Upper lobe of left lung (tissue), 6 donors: ENCODE data around the gene CASR. TPM values are rescaled to one million over a fixed set of nuclear protein-coding genes. Genes with fewer than 3 reads are reported as not detected.

ENCODE experiments used
- ATAC-seq, 2 donors: fragments of 200-7000 bp; cut with Tn5 transposase; one replicate each; pipeline ENCODE4 v1.9.1; 2022; ENCODE audit warnings: mild to moderate bottlenecking in 2 of 2, moderate library complexity in 2 of 2; ENCODE audit not compliant: low FRiP score in 2 of 2
- DNase-seq, 2 donors: peaks; one replicate each; pipeline ENCODE4 v3.0.0-alpha.2; 2019 to 2020
- H3K27ac ChIP-seq, 4 donors: fragments of 200-600 bp; sonication (generic); one replicate each; pipeline ENCODE4 v1.5.1; 2016 to 2019
- H3K27me3 ChIP-seq, 4 donors: fragments of 200-600 bp; sonication (generic); one replicate each; pipeline ENCODE4 v1.5.1; 2017 to 2019
- H3K36me3 ChIP-seq, 4 donors: fragments of 200-600 bp; sonication (generic); one replicate each; pipeline ENCODE4 v1.5.1; 2016 to 2019
- H3K4me1 ChIP-seq, 4 donors: fragments of 200-600 bp; sonication (generic); one replicate each; pipeline ENCODE4 v1.5.1; 2018 to 2019
- H3K4me3 ChIP-seq, 4 donors: fragments of 200-600 bp; sonication (generic); one replicate each; pipeline ENCODE4 v1.5.1; 2017 to 2019; ENCODE audit warnings: mild to moderate bottlenecking in 2 of 4, moderate library complexity in 1 of 4
- H3K9me3 ChIP-seq, 4 donors: fragments of 200-600 bp; sonication (generic); one replicate each; pipeline ENCODE4 v1.5.1; 2018 to 2019
- EP300 ChIP-seq, 4 donors: sonication (generic); formaldehyde crosslinking; IDR thresholded peaks; one replicate each; pipeline ENCODE4 v1.5.1; 2017; ENCODE audit warnings: antibody characterized with exemption in 4 of 4, control low read depth in 2 of 4
- POLR2A ChIP-seq, 4 donors: fragments of 450-650 bp; IDR thresholded peaks; one replicate each; pipeline ENCODE4 v1.5.1; 2016 to 2017; ENCODE audit warnings: antibody characterized with exemption in 4 of 4, mild to moderate bottlenecking in 2 of 4
- POLR2AphosphoS5 ChIP-seq, 2 donors: sonication (generic); formaldehyde crosslinking; IDR thresholded peaks; one replicate each; pipeline ENCODE4 v1.5.1; 2017; ENCODE audit warnings: antibody characterized with exemption in 2 of 2
- WGBS, 2 donors: methylation state at CpG; one replicate each; pipeline ENCODE4 v1.1.5; 2017 to 2018; 5-methylcytosine and 5-hydroxymethylcytosine counted together
- total RNA-seq, 6 donors: library from RNA; depleted of rRNA in 4 of 6; stranded (reverse); fragments of >200 nt in 4 of 6; gene quantifications; one replicate each; pipeline versions ENCODE4 v1.1.0 to v1.2.1, GENCODE V29; 2016 to 2021
- TF ChIP-seq, protein P1 (sequence below), 6 experiments: fragments of 450-650 bp in 4 of 6; fragments of 200-600 bp in 2 of 6; sonication (generic) in 2 of 6; IDR thresholded peaks; one replicate each; pipeline ENCODE4 v1.5.1; 2016 to 2019; ENCODE audit warnings: antibody characterized with exemption in 6 of 6
- donor health status: DM: no; HTN: no; CAD: no; lungs with moderate emphysema.
- donor health status: DM: no; HTN: yes; CAD: no; lungs with severe emphysema.

The CASR gene
- total RNA-seq, 6 donors from 2014 or later, result 0.10 TPM; not detected in 5

DNA sequence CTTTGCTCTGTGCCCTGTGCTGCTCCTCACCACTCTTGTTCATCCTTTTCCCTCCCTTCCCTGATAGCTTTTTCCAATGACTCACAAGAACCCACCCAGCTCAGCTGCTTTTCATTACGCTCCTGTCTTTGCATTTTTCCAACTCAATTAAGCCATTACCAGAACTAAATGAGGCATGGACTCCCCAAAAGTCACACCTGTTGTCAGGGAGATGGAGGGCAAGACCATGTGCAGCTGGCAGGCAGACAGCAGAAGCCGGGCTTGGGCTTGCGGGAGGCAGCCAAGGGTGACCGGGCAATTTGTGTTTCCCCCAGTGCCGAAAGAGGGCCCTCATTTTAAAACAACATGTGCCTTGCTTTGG, 64.3 kb downstream of the CASR start:
- no peaks in the 10 kb centered on the region for H3K4me1 ChIP-seq
- TF ChIP-seq EP300 (IDR thresholded peaks at IDR 0.05) (no peak), POLR2A (IDR thresholded peaks at IDR 0.05) (no peak), POLR2AphosphoS5 (IDR thresholded peaks at IDR 0.05) (no peak)
- H3K36me3 ChIP-seq, result no peaks in the 10 kb centered on the region
- H3K27ac ChIP-seq, result peak overlapping the region; percentile 25 to 74 (median 71)
- no peaks in the 10 kb centered on the region for H3K27me3 ChIP-seq
- ATAC-seq (no peak), DNase-seq (peak in 1 of 2 donors; percentile 21)
- WGBS, 2 donors, result 76 to 81% methylated on average over 5 of the region's 5 CpGs
- H3K9me3 ChIP-seq, result no peaks in the 10 kb centered on the region
- H3K4me3 ChIP-seq, result no peak overlapping the region

DNA sequence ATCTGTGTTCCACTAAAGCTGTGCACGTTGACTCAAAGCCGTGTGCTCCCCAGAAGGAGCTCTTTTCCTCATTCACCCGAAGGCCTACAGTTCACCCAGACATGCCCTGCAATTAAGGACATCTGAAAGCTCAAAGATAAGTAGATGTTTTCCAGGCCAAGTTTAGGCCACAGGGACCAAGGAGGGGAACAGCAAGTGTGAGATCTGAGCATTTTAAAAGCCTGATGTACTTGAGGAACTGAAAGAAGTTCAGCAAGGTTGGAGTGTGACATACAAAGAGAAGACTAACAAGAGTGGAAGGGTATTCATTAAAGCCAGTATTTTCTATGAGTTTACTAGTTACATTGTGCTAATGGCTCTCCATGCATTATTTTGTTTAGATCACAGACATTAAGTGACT, 68.0 kb downstream of the CASR start:
- no peaks in the 10 kb centered on the region for H3K36me3 ChIP-seq
- H3K27ac ChIP-seq, result no peak overlapping the region
- no peak for ATAC-seq
- H3K4me1 ChIP-seq, result peaks cover 0 to 7% (median 2%) of the 10 kb centered on the region in 4 donors
- no peaks in the 10 kb centered on the region for H3K9me3 ChIP-seq
- H3K4me3 ChIP-seq, result no peak overlapping the region
- H3K27me3 ChIP-seq, result no peaks in the 10 kb centered on the region
- no peak for TF ChIP-seq POLR2A (IDR thresholded peaks at IDR 0.05)
- no peak for TF ChIP-seq EP300 (IDR thresholded peaks at IDR 0.05)
- TF ChIP-seq, protein P1, sequence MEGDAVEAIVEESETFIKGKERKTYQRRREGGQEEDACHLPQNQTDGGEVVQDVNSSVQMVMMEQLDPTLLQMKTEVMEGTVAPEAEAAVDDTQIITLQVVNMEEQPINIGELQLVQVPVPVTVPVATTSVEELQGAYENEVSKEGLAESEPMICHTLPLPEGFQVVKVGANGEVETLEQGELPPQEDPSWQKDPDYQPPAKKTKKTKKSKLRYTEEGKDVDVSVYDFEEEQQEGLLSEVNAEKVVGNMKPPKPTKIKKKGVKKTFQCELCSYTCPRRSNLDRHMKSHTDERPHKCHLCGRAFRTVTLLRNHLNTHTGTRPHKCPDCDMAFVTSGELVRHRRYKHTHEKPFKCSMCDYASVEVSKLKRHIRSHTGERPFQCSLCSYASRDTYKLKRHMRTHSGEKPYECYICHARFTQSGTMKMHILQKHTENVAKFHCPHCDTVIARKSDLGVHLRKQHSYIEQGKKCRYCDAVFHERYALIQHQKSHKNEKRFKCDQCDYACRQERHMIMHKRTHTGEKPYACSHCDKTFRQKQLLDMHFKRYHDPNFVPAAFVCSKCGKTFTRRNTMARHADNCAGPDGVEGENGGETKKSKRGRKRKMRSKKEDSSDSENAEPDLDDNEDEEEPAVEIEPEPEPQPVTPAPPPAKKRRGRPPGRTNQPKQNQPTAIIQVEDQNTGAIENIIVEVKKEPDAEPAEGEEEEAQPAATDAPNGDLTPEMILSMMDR (IDR thresholded peaks at IDR 0.05), result no peak
- no peak for TF ChIP-seq POLR2AphosphoS5 (IDR thresholded peaks at IDR 0.05)
- no peak for DNase-seq
- 56 to 72% methylated on average over 3 of the region's 3 CpGs for WGBS, 2 donors

DNA sequence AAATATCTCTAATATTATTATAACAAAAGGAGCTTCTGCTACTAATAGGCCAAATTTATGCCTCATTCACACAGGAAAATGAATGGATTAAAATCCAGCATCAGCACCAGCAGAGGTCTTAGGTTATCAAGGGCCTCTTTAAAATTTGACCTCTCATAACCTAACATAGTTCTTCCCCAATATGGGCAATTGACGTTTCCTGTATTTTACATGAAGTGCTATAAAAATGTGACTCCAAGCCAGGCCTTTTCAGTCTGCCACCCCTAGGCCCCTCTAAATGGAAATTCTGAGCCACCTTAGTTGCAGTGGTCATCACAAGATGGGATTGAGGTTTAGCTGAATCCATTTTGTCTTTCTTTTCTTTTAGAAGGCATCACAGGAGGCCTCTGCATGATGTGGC, 70.1 kb downstream of the CASR start:
- ATAC-seq (no peak), DNase-seq (no peak)
- TF ChIP-seq POLR2A (IDR thresholded peaks at IDR 0.05), result no peak
- TF ChIP-seq EP300 (IDR thresholded peaks at IDR 0.05), result no peak
- no peak for TF ChIP-seq POLR2AphosphoS5 (IDR thresholded peaks at IDR 0.05)
- TF ChIP-seq, protein P1 (IDR thresholded peaks at IDR 0.05), result no peak
- Histone ChIP-seq H3K36me3 (no peaks in the 10 kb centered on the region), H3K4me3 (no peak overlapping the region), H3K27me3 (no peaks in the 10 kb centered on the region), H3K4me1 (peaks cover 0 to 12% (median 2%) of the 10 kb centered on the region in 4 donors), H3K27ac (no peak overlapping the region), H3K9me3 (no peaks in the 10 kb centered on the region)
- 50% methylated on average over 1 of the region's 1 CpG for WGBS, 2 donors

DNA sequence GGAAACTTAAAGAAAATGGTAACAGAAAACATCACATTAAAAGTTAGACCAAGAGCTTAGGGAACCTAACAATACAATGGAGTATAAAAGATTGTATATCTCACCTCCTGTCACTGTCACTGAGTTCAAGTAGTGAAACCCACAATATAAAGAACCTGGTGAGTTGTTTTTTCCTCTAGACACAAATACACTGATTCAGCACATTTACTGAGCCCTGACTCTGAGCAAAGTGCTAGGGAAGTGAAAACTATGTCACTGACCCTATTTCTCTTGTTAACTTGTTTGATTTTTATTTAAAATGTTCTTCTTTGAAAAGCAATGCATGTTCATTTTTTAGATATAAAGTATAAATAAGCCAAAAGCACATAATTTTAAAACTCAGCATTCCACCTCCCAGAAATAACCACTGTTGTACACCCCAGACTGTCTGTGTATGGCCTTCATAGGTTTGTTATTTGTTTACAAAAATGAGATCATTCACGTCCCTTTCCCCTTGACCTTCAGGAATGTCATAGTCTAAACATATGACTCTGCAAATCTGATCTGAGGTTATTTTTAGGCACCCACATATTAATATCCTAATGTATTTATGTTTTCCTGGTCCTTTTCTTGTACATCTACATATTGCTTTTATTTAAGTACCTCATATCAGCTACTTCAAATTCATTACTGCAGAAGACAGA, 72.4 kb downstream of the CASR start:
- ATAC-seq (peak in 1 of 2 donors; percentile 56), DNase-seq (no peak)
- H3K36me3 ChIP-seq, result no peaks in the 10 kb centered on the region
- peaks cover 0 to 12% (median 2%) of the 10 kb centered on the region in 4 donors for H3K4me1 ChIP-seq
- WGBS, 2 donors, result 34 to 36% methylated on average over 1 of the region's 1 CpG
- TF ChIP-seq POLR2A (IDR thresholded peaks at IDR 0.05), result no peak
- no peak for TF ChIP-seq POLR2AphosphoS5 (IDR thresholded peaks at IDR 0.05)
- TF ChIP-seq EP300 (IDR thresholded peaks at IDR 0.05), result no peak
- TF ChIP-seq, protein P1 (IDR thresholded peaks at IDR 0.05), result no peak
- no peak overlapping the region for H3K4me3 ChIP-seq
- no peaks in the 10 kb centered on the region for H3K9me3 ChIP-seq
- peak overlapping the region in 1 of 4 donors; percentile 58 for H3K27ac ChIP-seq
- H3K27me3 ChIP-seq, result no peaks in the 10 kb centered on the region

DNA sequence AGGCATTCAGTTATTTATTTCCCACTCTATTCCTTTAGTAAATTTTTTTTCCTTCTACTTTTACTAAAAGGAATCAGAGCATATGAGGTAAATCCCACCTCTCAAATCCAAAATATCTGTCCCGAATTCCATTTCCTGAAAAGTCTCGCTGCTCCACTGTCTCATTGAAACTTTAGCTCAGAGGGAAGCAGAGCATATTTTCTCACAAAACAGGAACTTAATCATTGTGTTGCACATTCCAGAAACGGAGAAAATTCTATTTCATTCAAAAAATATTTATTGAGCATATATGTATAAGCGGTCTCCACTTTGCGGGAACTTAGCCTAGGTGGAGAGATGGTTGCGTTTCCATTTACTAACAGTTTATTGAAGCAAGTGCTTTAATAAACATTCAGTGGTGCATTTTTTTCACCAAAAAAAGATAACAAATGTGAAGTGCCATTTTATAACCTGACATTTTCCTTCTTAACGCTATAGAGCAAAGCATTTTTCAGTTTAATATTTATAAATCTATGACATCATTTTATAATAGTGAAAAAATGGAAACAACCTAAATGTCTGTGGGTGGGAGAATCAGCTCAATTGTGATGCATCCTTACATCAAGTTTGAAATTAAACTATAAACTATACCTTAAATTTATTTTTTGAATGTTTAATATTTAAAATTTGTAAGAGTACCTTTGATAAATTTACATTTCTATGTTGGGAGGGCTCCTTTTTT, 74.3 kb downstream of the CASR start:
- 54 to 63% methylated on average over 7 of the region's 7 CpGs for WGBS, 2 donors
- Histone ChIP-seq H3K27ac (no peak overlapping the region), H3K4me1 (peaks cover 0 to 12% (median 2%) of the 10 kb centered on the region in 4 donors), H3K4me3 (no peak overlapping the region), H3K9me3 (no peaks in the 10 kb centered on the region), H3K27me3 (no peaks in the 10 kb centered on the region), H3K36me3 (no peaks in the 10 kb centered on the region)
- DNase-seq (no peak), ATAC-seq (no peak)
- TF ChIP-seq EP300 (IDR thresholded peaks at IDR 0.05) (no peak), POLR2AphosphoS5 (IDR thresholded peaks at IDR 0.05) (no peak), POLR2A (IDR thresholded peaks at IDR 0.05) (no peak)
- TF ChIP-seq, protein P1 (IDR thresholded peaks at IDR 0.05), result no peak
